ENCODE measurements around the gene IFNW1.

DNA sequence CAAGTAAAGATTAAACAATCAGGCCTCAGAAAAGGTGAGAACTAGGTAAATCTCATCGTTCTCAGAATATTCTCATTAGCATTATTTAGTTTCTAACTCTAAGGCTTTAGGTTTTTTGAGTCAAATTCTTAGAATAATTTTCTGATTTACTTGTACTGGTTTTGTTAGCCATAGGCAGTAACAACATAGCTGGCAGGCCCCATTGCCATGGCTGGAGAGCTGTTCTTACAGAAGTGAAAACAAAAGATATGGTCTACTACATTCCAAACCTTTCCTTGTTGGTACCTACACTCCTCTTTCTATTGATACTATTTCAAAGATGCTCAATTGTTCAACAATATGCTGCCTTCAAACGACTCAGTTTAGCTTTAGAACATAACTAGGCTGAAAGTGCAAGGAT, 27.3 kb downstream of the IFNW1 start:
- TF ChIP-seq ZNF274 (IDR thresholded peaks at IDR 0.05; ENCODE audit: low read depth, low read length): no peak
- TF ChIP-seq SUZ12 (IDR thresholded peaks at IDR 0.05; ENCODE audit: extremely low read depth, insufficient read depth, insufficient read length): no peak
- no peak for TF ChIP-seq YY1 (IDR thresholded peaks at IDR 0.05; ENCODE audit: insufficient read depth, insufficient read length)

Measured in NT2/D1 (cell line).